ENCODE results near the gene TMEM45A. TPM values are rescaled to one million over a fixed set of nuclear protein-coding genes. Genes with fewer than 3 reads are reported as not detected.

Gene TMEM45A
- total and polyA plus RNA-seq, 7 donors: 1.4 to 23.9 (median 12.2) TPM

DNA sequence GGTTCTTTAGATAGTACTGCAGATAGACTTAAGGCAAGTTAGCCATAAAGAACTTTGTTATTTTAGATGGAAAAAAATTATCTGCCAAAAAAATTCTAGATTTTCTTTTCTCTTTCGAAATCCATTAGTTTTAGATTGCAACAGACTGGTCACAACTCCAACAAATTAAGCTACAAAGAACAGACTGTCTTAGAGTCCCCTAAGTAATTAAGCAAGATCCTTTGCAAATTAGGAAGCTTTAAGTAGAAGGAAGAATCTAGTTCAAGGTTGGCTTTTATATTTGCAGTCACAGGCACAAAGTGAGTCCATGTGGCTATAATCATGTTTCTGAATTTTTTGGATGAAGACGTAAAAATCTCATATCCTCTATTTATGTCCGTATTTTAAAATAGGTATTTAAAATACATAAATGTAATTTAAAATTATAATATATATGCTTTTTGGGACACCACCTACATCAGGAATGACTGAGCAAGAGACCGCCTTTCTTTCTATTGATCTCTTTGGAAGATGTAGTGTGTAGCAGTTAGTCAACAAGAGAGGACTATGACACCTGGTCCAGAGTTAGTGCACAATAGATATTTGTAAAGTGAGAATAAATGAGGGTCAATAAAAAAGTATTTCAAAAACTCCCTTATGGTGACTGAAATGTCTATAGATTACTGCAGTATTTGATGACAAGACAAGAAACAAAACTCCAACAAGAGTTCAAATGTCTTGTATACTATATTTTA is 34.4 kb downstream of the TMEM45A start:
- Histone ChIP-seq H3K4me1 (peaks cover 0 to 23% (median 10%) of the 10 kb centered on the region in 4 donors), H3K27me3 (no peaks in the 10 kb centered on the region), H3K9me3 (no peaks in the 10 kb centered on the region), H3K27ac (peak overlapping the region in 3 of 4 donors; percentile 47 to 74 (median 68)), H3K4me3 (no peak overlapping the region), H3K36me3 (no peaks in the 10 kb centered on the region)
- 93 to 96% methylated on average over 4 of the region's 4 CpGs for WGBS, 2 donors
- intact Hi-C loops (cut with DNase I): no loop called here
- TF ChIP-seq POLR2AphosphoS5 (IDR thresholded peaks at IDR 0.05): no peak
- TF ChIP-seq EP300 (IDR thresholded peaks at IDR 0.05): no peak
- TF ChIP-seq, protein P1, sequence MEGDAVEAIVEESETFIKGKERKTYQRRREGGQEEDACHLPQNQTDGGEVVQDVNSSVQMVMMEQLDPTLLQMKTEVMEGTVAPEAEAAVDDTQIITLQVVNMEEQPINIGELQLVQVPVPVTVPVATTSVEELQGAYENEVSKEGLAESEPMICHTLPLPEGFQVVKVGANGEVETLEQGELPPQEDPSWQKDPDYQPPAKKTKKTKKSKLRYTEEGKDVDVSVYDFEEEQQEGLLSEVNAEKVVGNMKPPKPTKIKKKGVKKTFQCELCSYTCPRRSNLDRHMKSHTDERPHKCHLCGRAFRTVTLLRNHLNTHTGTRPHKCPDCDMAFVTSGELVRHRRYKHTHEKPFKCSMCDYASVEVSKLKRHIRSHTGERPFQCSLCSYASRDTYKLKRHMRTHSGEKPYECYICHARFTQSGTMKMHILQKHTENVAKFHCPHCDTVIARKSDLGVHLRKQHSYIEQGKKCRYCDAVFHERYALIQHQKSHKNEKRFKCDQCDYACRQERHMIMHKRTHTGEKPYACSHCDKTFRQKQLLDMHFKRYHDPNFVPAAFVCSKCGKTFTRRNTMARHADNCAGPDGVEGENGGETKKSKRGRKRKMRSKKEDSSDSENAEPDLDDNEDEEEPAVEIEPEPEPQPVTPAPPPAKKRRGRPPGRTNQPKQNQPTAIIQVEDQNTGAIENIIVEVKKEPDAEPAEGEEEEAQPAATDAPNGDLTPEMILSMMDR (IDR thresholded peaks at IDR 0.05): no peak
- TF ChIP-seq POLR2A (IDR thresholded peaks at IDR 0.05): no peak
- DNase-seq: no peak

DNA sequence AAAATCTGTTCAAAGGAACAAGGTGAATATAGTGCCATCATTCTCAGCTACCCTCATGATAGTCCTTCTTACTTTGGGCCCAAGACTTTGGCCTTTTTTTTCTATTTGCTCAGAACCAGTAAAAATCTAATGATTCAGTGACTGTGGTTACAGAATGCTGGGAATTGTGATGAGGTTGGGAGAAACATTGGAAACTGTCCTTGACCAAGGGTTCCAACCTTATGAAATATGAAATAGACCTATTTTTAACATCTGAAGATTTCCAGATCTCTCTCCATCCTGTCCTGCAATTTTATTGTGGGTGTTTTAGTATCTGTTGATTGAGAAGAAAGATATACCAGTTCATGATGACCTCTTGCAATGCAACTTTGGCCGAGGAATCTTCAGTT is 34.9 kb downstream of the TMEM45A start:
- Histone ChIP-seq H3K9me3 (no peaks in the 10 kb centered on the region), H3K4me1 (peaks cover 0 to 23% (median 10%) of the 10 kb centered on the region in 4 donors), H3K27ac (peak overlapping the region in 1 of 4 donors; percentile 74), H3K36me3 (no peaks in the 10 kb centered on the region), H3K4me3 (no peak overlapping the region), H3K27me3 (no peaks in the 10 kb centered on the region)
- no peak for DNase-seq
- intact Hi-C loops (cut with DNase I): no loop called here
- TF ChIP-seq EP300 (IDR thresholded peaks at IDR 0.05): no peak
- TF ChIP-seq, protein P1 (IDR thresholded peaks at IDR 0.05): no peak
- TF ChIP-seq POLR2AphosphoS5 (IDR thresholded peaks at IDR 0.05): no peak
- no peak for TF ChIP-seq POLR2A (IDR thresholded peaks at IDR 0.05)
- WGBS, 2 donors: 88 to 97% methylated on average over 1 of the region's 1 CpG

DNA sequence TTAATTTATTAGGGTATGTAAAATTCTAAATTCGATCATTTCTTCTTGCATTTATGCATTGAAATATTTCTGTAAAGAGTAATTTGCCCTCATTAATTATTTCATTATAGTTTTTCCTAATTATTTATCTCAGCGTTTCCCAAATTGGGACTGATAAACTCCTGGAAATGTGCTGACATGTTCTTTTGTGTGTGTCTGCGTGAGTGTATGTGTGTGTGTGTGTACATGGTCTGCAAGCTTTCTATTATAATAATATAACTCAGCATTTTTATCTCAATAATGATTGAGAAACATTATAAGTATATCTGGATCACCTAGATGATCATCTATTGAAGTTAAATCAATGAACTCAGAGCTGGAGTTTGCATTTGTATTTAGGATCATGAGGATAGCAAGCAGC is 38.7 kb downstream of the TMEM45A start:
- intact Hi-C loops (cut with DNase I): no loop called here
- Histone ChIP-seq H3K9me3 (no peaks in the 10 kb centered on the region), H3K36me3 (no peaks in the 10 kb centered on the region), H3K4me1 (peaks cover 0 to 13% (median 3%) of the 10 kb centered on the region in 4 donors), H3K27me3 (no peaks in the 10 kb centered on the region), H3K27ac (no peak overlapping the region), H3K4me3 (no peak overlapping the region)
- 90 to 93% methylated on average over 3 of the region's 3 CpGs for WGBS, 2 donors
- no peak for DNase-seq
- no peak for TF ChIP-seq POLR2AphosphoS5 (IDR thresholded peaks at IDR 0.05)

DNA sequence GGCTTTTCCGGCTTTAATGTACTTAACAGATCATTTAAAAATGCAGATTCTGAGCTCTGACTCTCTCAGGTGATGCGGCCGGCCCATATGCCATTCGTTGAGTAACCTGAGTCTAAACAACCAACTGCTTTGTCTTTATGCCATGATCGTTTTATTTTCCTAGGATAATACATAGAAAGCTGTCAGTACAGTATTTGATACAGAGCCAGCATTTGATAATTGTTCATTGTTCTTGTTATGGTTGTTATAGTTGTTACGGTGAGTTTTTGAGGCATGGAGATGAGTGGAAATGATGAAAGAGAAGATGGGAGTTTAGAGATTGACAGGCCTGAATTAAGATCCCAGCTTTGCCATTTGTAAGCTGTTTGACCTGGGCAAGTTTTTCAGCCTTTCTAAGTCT is 40.0 kb downstream of the TMEM45A start:
- H3K4me3 ChIP-seq: no peak overlapping the region
- WGBS, 2 donors: 22 to 66% methylated on average over 6 of the region's 6 CpGs
- no peaks in the 10 kb centered on the region for H3K9me3 ChIP-seq
- peaks cover 0 to under 1% (median 0%) of the 10 kb centered on the region in 4 donors for H3K4me1 ChIP-seq
- DNase-seq: no peak
- TF ChIP-seq POLR2AphosphoS5 (IDR thresholded peaks at IDR 0.05): no peak
- TF ChIP-seq, protein P1 (IDR thresholded peaks at IDR 0.05): no peak
- TF ChIP-seq EP300 (IDR thresholded peaks at IDR 0.05): no peak
- no peak for TF ChIP-seq POLR2A (IDR thresholded peaks at IDR 0.05)
- intact Hi-C loops (cut with DNase I): no loop called here
- no peak overlapping the region for H3K27ac ChIP-seq
- H3K36me3 ChIP-seq: no peaks in the 10 kb centered on the region
- H3K27me3 ChIP-seq: no peaks in the 10 kb centered on the region

DNA sequence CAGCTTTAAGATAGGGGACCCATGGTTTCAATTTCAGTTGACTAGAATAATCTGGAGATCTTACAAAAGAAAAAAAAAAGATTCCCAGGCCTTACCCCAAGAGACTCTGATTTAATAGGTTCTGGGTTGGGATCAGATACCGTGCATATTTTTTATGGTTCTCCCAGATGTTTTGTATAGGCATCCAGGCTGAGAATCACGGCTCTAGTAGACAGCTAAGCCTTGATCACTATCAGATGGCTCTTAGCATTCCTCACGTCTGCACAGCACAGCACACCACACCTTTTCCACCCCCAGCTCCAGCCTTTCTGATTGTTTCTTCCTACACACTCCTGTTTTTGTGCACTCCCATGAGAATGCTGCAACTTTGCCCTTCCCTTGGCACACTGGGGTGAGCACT is 40.8 kb downstream of the TMEM45A start:
- no peak for TF ChIP-seq EP300 (IDR thresholded peaks at IDR 0.05)
- no peak for TF ChIP-seq POLR2A (IDR thresholded peaks at IDR 0.05)
- TF ChIP-seq POLR2AphosphoS5 (IDR thresholded peaks at IDR 0.05): no peak
- TF ChIP-seq, protein P1 (IDR thresholded peaks at IDR 0.05): no peak
- H3K36me3 ChIP-seq: no peaks in the 10 kb centered on the region
- DNase-seq: no peak
- 72 to 74% methylated on average over 3 of the region's 3 CpGs for WGBS, 2 donors
- H3K27ac ChIP-seq: no peak overlapping the region
- no peaks in the 10 kb centered on the region for H3K4me1 ChIP-seq
- H3K9me3 ChIP-seq: no peaks in the 10 kb centered on the region
- no peaks in the 10 kb centered on the region for H3K27me3 ChIP-seq
- H3K4me3 ChIP-seq: no peak overlapping the region
- intact Hi-C loops (cut with DNase I): no loop called here
